ENCODE measurements around the gene CFL2. TPM values are rescaled to one million over a fixed set of nuclear protein-coding genes. Genes with fewer than 3 reads are reported as not detected.

Gene CFL2
- total RNA-seq, 1 donor from 2014 or later: 110 TPM

- no peak overlapping the region for H3K4me3 ChIP-seq (ENCODE audit: insufficient read depth, low read depth, low read length)
- no peak for DNase-seq (ENCODE audit: low read depth)
- TF ChIP-seq EZH2 (IDR thresholded peaks at IDR 0.05; ENCODE audit: insufficient read depth, low read length): no peak
- TF ChIP-seq CTCF (IDR thresholded peaks at IDR 0.05; ENCODE audit: insufficient read depth, low read depth, low read length): no peak
- Mint-ChIP-seq H3K27ac (ENCODE audit: unreplicated experiment) (peak overlapping the region; percentile 47), H3K27me3 (ENCODE audit: low read depth, unreplicated experiment) (no peaks in the 10 kb centered on the region), H3K9me3 (ENCODE audit: unreplicated experiment) (no peaks in the 10 kb centered on the region), H3K4me1 (ENCODE audit: low read depth, unreplicated experiment) (peaks cover 12% of the 10 kb centered on the region), H3K4me3 (ENCODE audit: unreplicated experiment) (no peak overlapping the region), H3K36me3 (ENCODE audit: low read depth, unreplicated experiment) (no peaks in the 10 kb centered on the region)
- H3K27me3 ChIP-seq (ENCODE audit: insufficient read depth, low read length): no peaks in the 10 kb centered on the region
- H4K20me1 ChIP-seq (ENCODE audit: insufficient read depth, low read length): no peaks in the 10 kb centered on the region
- no peak for FAIRE-seq
- H3K9ac ChIP-seq (ENCODE audit: low read length): no peak overlapping the region
- no peaks in the 10 kb centered on the region for H3K36me3 ChIP-seq (ENCODE audit: insufficient read depth, low read length)
- H3K27ac ChIP-seq (ENCODE audit: low read depth, low read length): no peak overlapping the region
- no peak overlapping the region for H3K4me2 ChIP-seq (ENCODE audit: low read length)
- peaks cover 6% of the 10 kb centered on the region for H3K4me1 ChIP-seq (ENCODE audit: insufficient read depth, low read length)
- H3K9me3 ChIP-seq (ENCODE audit: insufficient read depth, low read depth, low read length): no peaks in the 10 kb centered on the region
- no peaks in the 10 kb centered on the region for H3K79me2 ChIP-seq (ENCODE audit: insufficient read depth, low read length)
- no peak overlapping the region for H2AFZ ChIP-seq (ENCODE audit: low read depth, low read length)
Measured at GRCh38 chr14:34667007-34667406, 47.4 kb downstream of the CFL2 start.

GRCh38 chr14:34665785-34666435, 48.5 kb downstream of the CFL2 start:
- FAIRE-seq (peak; percentile 89), DNase-seq (ENCODE audit: low read depth) (peak; percentile 92)
- Histone ChIP-seq H3K4me1 (ENCODE audit: insufficient read depth, low read length) (peaks cover 6% of the 10 kb centered on the region), H3K27me3 (ENCODE audit: insufficient read depth, low read length) (no peaks in the 10 kb centered on the region), H3K9me3 (ENCODE audit: insufficient read depth, low read depth, low read length) (no peaks in the 10 kb centered on the region), H3K79me2 (ENCODE audit: insufficient read depth, low read length) (no peaks in the 10 kb centered on the region), H4K20me1 (ENCODE audit: insufficient read depth, low read length) (no peaks in the 10 kb centered on the region), H3K9ac (ENCODE audit: low read length) (peak overlapping the region; percentile 9), H3K27ac (ENCODE audit: low read depth, low read length) (peak overlapping the region; percentile 26), H3K36me3 (ENCODE audit: insufficient read depth, low read length) (no peaks in the 10 kb centered on the region), H2AFZ (ENCODE audit: low read depth, low read length) (no peak overlapping the region), H3K4me2 (ENCODE audit: low read length) (peak overlapping the region; percentile 58), H3K4me3 (ENCODE audit: insufficient read depth, low read depth, low read length) (no peak overlapping the region)
- no peak for TF ChIP-seq EZH2 (IDR thresholded peaks at IDR 0.05; ENCODE audit: insufficient read depth, low read length)
- TF ChIP-seq CTCF (IDR thresholded peaks at IDR 0.05; ENCODE audit: insufficient read depth, low read depth, low read length): no peak
- H3K9me3 Mint-ChIP-seq (ENCODE audit: unreplicated experiment): peaks cover 2% of the 10 kb centered on the region
- H3K27ac Mint-ChIP-seq (ENCODE audit: unreplicated experiment): peak overlapping the region; percentile 92
- no peaks in the 10 kb centered on the region for H3K36me3 Mint-ChIP-seq (ENCODE audit: low read depth, unreplicated experiment)
- H3K4me3 Mint-ChIP-seq (ENCODE audit: unreplicated experiment): no peak overlapping the region
- H3K4me1 Mint-ChIP-seq (ENCODE audit: low read depth, unreplicated experiment): peaks cover 12% of the 10 kb centered on the region
- H3K27me3 Mint-ChIP-seq (ENCODE audit: low read depth, unreplicated experiment): no peaks in the 10 kb centered on the region

GRCh38 chr14:34662561-34663088, 51.8 kb downstream of the CFL2 start:
- TF ChIP-seq EZH2 (IDR thresholded peaks at IDR 0.05; ENCODE audit: insufficient read depth, low read length) (no peak), CTCF (IDR thresholded peaks at IDR 0.05; ENCODE audit: insufficient read depth, low read depth, low read length) (no peak)
- Mint-ChIP-seq H3K4me3 (ENCODE audit: unreplicated experiment) (no peak overlapping the region), H3K36me3 (ENCODE audit: low read depth, unreplicated experiment) (no peaks in the 10 kb centered on the region), H3K4me1 (ENCODE audit: low read depth, unreplicated experiment) (peaks cover 16% of the 10 kb centered on the region), H3K9me3 (ENCODE audit: unreplicated experiment) (peaks cover 2% of the 10 kb centered on the region), H3K27ac (ENCODE audit: unreplicated experiment) (no peak overlapping the region), H3K27me3 (ENCODE audit: low read depth, unreplicated experiment) (no peaks in the 10 kb centered on the region)
- H2AFZ ChIP-seq (ENCODE audit: low read depth, low read length): no peak overlapping the region
- no peak for DNase-seq (ENCODE audit: low read depth)
- no peak for FAIRE-seq
- no peak overlapping the region for H3K9ac ChIP-seq (ENCODE audit: low read length)
- H3K27me3 ChIP-seq (ENCODE audit: insufficient read depth, low read length): no peaks in the 10 kb centered on the region
- H3K9me3 ChIP-seq (ENCODE audit: insufficient read depth, low read depth, low read length): no peaks in the 10 kb centered on the region
- no peak overlapping the region for H3K4me3 ChIP-seq (ENCODE audit: insufficient read depth, low read depth, low read length)
- H3K27ac ChIP-seq (ENCODE audit: low read depth, low read length): no peak overlapping the region
- H3K79me2 ChIP-seq (ENCODE audit: insufficient read depth, low read length): no peaks in the 10 kb centered on the region
- no peaks in the 10 kb centered on the region for H4K20me1 ChIP-seq (ENCODE audit: insufficient read depth, low read length)
- H3K36me3 ChIP-seq (ENCODE audit: insufficient read depth, low read length): no peaks in the 10 kb centered on the region
- H3K4me1 ChIP-seq (ENCODE audit: insufficient read depth, low read length): peaks cover 6% of the 10 kb centered on the region
- no peak overlapping the region for H3K4me2 ChIP-seq (ENCODE audit: low read length)

Data from astrocyte (in vitro differentiated cells and primary cell).